Caco-2 (cell line): ENCODE results near the gene CFD. TPM values are rescaled to one million over a fixed set of nuclear protein-coding genes. Genes with fewer than 3 reads are reported as not detected.

Experiments used
- BruUV-seq: library from RNA; stranded (reverse); fragments of 400-500 nt; replicated peaks from 2 replicates; lab custom pipeline; 2021; lab: Mats Ljungman, UMichigan
- CTCF ChIA-PET: fragments of 300-600 bp; sonication (Branson Sonifier 250); formaldehyde crosslinking; loops from one replicate; lab custom pipeline; 2022; ENCODE audit warnings: antibody characterized with exemption; lab: Charles Lee
- POLR2A ChIA-PET: fragments of 300-600 bp; sonication (Branson Sonifier 250); formaldehyde crosslinking; loops from one replicate; lab custom pipeline; 2022; ENCODE audit warnings: antibody characterized with exemption; lab: Charles Lee
- DNase-seq, 2 experiments: peaks; one replicate each; pipeline versions ENCODE4 v3.0.0 to v3.0.0-alpha.2; 2020 to 2022
- H3K27me3 ChIP-seq: replicated peaks from 2 replicates; pipeline ENCODE4 v1.6.0; 2011; ENCODE audit warnings: low read length; ENCODE audit not compliant: control insufficient read depth, insufficient read depth
- H3K36me3 ChIP-seq: 2 replicates; pipeline ENCODE4 v1.5.1; 2011; ENCODE audit warnings: low read length; ENCODE audit not compliant: control insufficient read depth, insufficient read depth
- H3K4me1 ChIP-seq: fragments of 250-450 bp; sonication (Bioruptor Pico); 2 replicates; pipeline ENCODE4 v1.5.1; 2020; ENCODE audit warnings: mild to moderate bottlenecking
- H3K4me3 ChIP-seq: 2 replicates; pipeline ENCODE4 v1.5.1; 2011; ENCODE audit warnings: low read depth, mild to moderate bottlenecking, control low read depth, low read length
- H3K9me3 ChIP-seq: fragments of 250-450 bp; sonication (Bioruptor Pico); 2 replicates; pipeline ENCODE4 v1.5.1; 2020; ENCODE audit warnings: mild to moderate bottlenecking, moderate library complexity
- H3K27ac Mint-ChIP-seq: one replicate; pipeline ENCODE4 v1.8.0; 2022; ENCODE audit warnings: mixed read lengths; ENCODE audit not compliant: unreplicated experiment
- H3K27me3 Mint-ChIP-seq: one replicate; pipeline ENCODE4 v1.8.0; 2022; ENCODE audit warnings: mixed read lengths; ENCODE audit not compliant: insufficient read depth, unreplicated experiment
- H3K36me3 Mint-ChIP-seq: one replicate; pipeline ENCODE4 v1.8.0; 2022; ENCODE audit warnings: mild to moderate bottlenecking, mixed read lengths; ENCODE audit not compliant: insufficient read depth, unreplicated experiment
- H3K4me1 Mint-ChIP-seq: one replicate; pipeline ENCODE4 v1.8.0; 2022; ENCODE audit warnings: low read depth, mixed read lengths; ENCODE audit not compliant: unreplicated experiment
- H3K4me3 Mint-ChIP-seq: one replicate; pipeline ENCODE4 v1.8.0; 2022; ENCODE audit warnings: mild to moderate bottlenecking, moderate library complexity, mixed read lengths; ENCODE audit not compliant: unreplicated experiment
- H3K9me3 Mint-ChIP-seq: one replicate; pipeline ENCODE4 v1.8.0; 2022; ENCODE audit warnings: mixed read lengths; ENCODE audit not compliant: unreplicated experiment
- CTCF ChIP-seq, 2 experiments: fragments of 200-600 bp in 1 of 2; IDR thresholded peaks; 1 replicate in 1 of 2; 2 replicates in 1 of 2; pipeline versions ENCODE4 v1.5.1 to v1.8.0; 2011 to 2022; ENCODE audit warnings: antibody characterized with exemption in 1 of 2, control low read depth in 1 of 2, inconsistent platforms in 1 of 2, low read depth in 1 of 2, low read length in 1 of 2, mild to moderate bottlenecking in 1 of 2, moderate library complexity in 1 of 2; ENCODE audit not compliant: insufficient read depth in 1 of 2, severe bottlenecking in 1 of 2, unreplicated experiment in 1 of 2
- intact Hi-C: fragments of 100-400 bp; cut with micrococcal nuclease; formaldehyde crosslinking; loops from one replicate; pipeline ENCODE4 v1.10.0; 2022; ENCODE audit not compliant: unreplicated experiment
- total RNA-seq: library from RNA; stranded (reverse); gene quantifications from 2 replicates; pipeline ENCODE4 v1.2.3, GENCODE V29; 2022

CFD gene
- total RNA-seq, 1 experiment from 2014 or later = 6.1 TPM

- Histone ChIP-seq H3K4me1 (no peaks in the 10 kb centered on the region), H3K27me3 (no peaks in the 10 kb centered on the region), H3K4me3 (peak overlapping the region; percentile 45), H3K36me3 (no peaks in the 10 kb centered on the region), H3K9me3 (no peaks in the 10 kb centered on the region)
- POLR2A ChIA-PET = no interaction called here
- no peak for DNase-seq
- H3K9me3 Mint-ChIP-seq = peaks cover 6% of the 10 kb centered on the region
- peaks cover 26% of the 10 kb centered on the region for H3K36me3 Mint-ChIP-seq
- no TSS peak for BruUV-seq
- peak overlapping the region; percentile 74 for H3K4me3 Mint-ChIP-seq
- no peaks in the 10 kb centered on the region for H3K4me1 Mint-ChIP-seq
- intact Hi-C loops = no loop called here
- TF ChIP-seq CTCF (IDR thresholded peaks at IDR 0.05; ENCODE audit: insufficient read depth in 1 of 2, low read depth in 1 of 2, low read length in 1 of 2, severe bottlenecking in 1 of 2, unreplicated experiment in 1 of 2) = no peak
- no peaks in the 10 kb centered on the region for H3K27me3 Mint-ChIP-seq
- no peak overlapping the region for H3K27ac Mint-ChIP-seq
- CTCF ChIA-PET = no interaction called here
Observed at GRCh38 chr19:821231-821824, 38.1 kb upstream of the CFD start.

GRCh38 chr19:821825-822503, 37.5 kb upstream of the CFD start, which contains the start of gene PLPPR3:
TSS of gene PLPPR3 (minus strand) at chr19:821955. CDS start at chr19:821559, 396 bp downstream.
- DNase-seq = no peak
- no peaks in the 10 kb centered on the region for H3K4me1 Mint-ChIP-seq
- Histone ChIP-seq H3K27me3 (no peaks in the 10 kb centered on the region), H3K4me3 (peak within 1 kb of the TSS; percentile 45), H3K36me3 (no peaks in the 10 kb centered on the region), H3K9me3 (no peaks in the 10 kb centered on the region), H3K4me1 (no peaks in the 10 kb centered on the region)
- H3K27ac Mint-ChIP-seq = no peak within 1 kb of the TSS
- intact Hi-C loops = no loop called here
- no TSS peak for BruUV-seq
- TF ChIP-seq CTCF (IDR thresholded peaks at IDR 0.05; ENCODE audit: insufficient read depth in 1 of 2, low read depth in 1 of 2, low read length in 1 of 2, severe bottlenecking in 1 of 2, unreplicated experiment in 1 of 2) = no peak
- H3K27me3 Mint-ChIP-seq = no peaks in the 10 kb centered on the region
- peaks cover under 1% of the 10 kb centered on the region for H3K9me3 Mint-ChIP-seq
- ChIA-PET POLR2A (no interaction called here), CTCF (no interaction called here)
- H3K4me3 Mint-ChIP-seq = peak within 1 kb of the TSS; percentile 74
- peaks cover 20% of the 10 kb centered on the region for H3K36me3 Mint-ChIP-seq

- Histone ChIP-seq H3K4me1 (no peaks in the 10 kb centered on the region), H3K9me3 (no peaks in the 10 kb centered on the region), H3K36me3 (no peaks in the 10 kb centered on the region), H3K27me3 (no peaks in the 10 kb centered on the region), H3K4me3 (no peak overlapping the region)
- Mint-ChIP-seq H3K9me3 (no peaks in the 10 kb centered on the region), H3K27ac (no peak overlapping the region), H3K36me3 (peaks cover 8% of the 10 kb centered on the region), H3K4me3 (no peak overlapping the region), H3K4me1 (no peaks in the 10 kb centered on the region), H3K27me3 (no peaks in the 10 kb centered on the region)
- DNase-seq = no peak
- CTCF ChIA-PET = no interaction called here
- TF ChIP-seq CTCF (IDR thresholded peaks at IDR 0.05; ENCODE audit: insufficient read depth in 1 of 2, low read depth in 1 of 2, low read length in 1 of 2, severe bottlenecking in 1 of 2, unreplicated experiment in 1 of 2) = no peak
- BruUV-seq = no TSS peak
- POLR2A ChIA-PET = no interaction called here
- intact Hi-C loops = no loop called here
Observed at GRCh38 chr19:823565-824121, 35.8 kb upstream of the CFD start.
